ENCODE data around the gene PKHD1. TPM values are rescaled to one million over a fixed set of nuclear protein-coding genes. Genes with fewer than 3 reads are reported as not detected.

Gene PKHD1
- polyA plus RNA-seq, 1 of the 3 experiments (the other 2 are of a cell fraction): not detected

GRCh38 chr6:51578994-51579393 lies 508.4 kb downstream of the PKHD1 start (continued):
- TF ChIP-seq SMC3 (IDR thresholded peaks at IDR 0.05; ENCODE audit: low read depth, low read length) (no peak; the same call in 1 of the 2 replicates), FOSL2 (IDR thresholded peaks at IDR 0.05; ENCODE audit: borderline replicate concordance, low read depth) (no peak), GABPA (IDR thresholded peaks at IDR 0.05; ENCODE audit: low read depth) (no peak), TCF12 (IDR thresholded peaks at IDR 0.05) (peak; percentile 66), RFX5 (IDR thresholded peaks at IDR 0.05; ENCODE audit: low read length) (no peak), RAD21 (IDR thresholded peaks at IDR 0.05; ENCODE audit: low read length) (peak; percentile 40), TEAD4 (IDR thresholded peaks at IDR 0.05; ENCODE audit: borderline replicate concordance, insufficient read depth) (no peak), USF2 (IDR thresholded peaks at IDR 0.05; ENCODE audit: borderline replicate concordance, low read depth, low read length) (no peak), ZBTB33 (IDR thresholded peaks at IDR 0.05; ENCODE audit: borderline replicate concordance, low read depth) (no peak)

GRCh38 chr6:51578362-51578761 lies 509.1 kb downstream of the PKHD1 start:
- H3K27me3 ChIP-seq (ENCODE audit: insufficient read depth): no peaks in the 10 kb centered on the region
- H3K36me3 ChIP-seq (replicated peaks in 1 of 2; ENCODE audit: control insufficient read depth in 1 of 2, insufficient read depth in 2 of 2, low read length in 1 of 2): no peaks in the 10 kb centered on the region
- ChIA-PET POLR2A (interaction anchor here (0.8 to 2.8 kb wide), 4 partner anchors 8 to 760 kb away, joined by 3 to 14 read pairs (median 10); partner anchors contain the start of gene TFAP2B), CTCF (interaction anchor here (0.7 to 1.8 kb wide), 8 partner anchors 8 to 765 kb away, joined by 3 to 6 read pairs (median 4); no protein-coding TSS in a partner anchor)
- H4K20me1 ChIP-seq (ENCODE audit: insufficient read depth): no peaks in the 10 kb centered on the region
- H2AFZ ChIP-seq (ENCODE audit: low read depth): no peak overlapping the region
- no peak overlapping the region for H3K4me2 ChIP-seq
- WGBS (ENCODE audit: low lambda C conversion rate): 23% methylated on average over 2 of the region's 2 CpGs
- TF ChIP-seq GATA2 (CRISPR knock-in tag; IDR thresholded peaks at IDR 0.05): peak; percentile 74
- peak; percentile 52; the same call in 1 of the 2 replicates for TF ChIP-seq RCOR1 (IDR thresholded peaks at IDR 0.05; ENCODE audit: low read length)
- no peak for TF ChIP-seq USF1 (IDR thresholded peaks at IDR 0.05; ENCODE audit: borderline replicate concordance, low read depth)
- TF ChIP-seq EP300 (IDR thresholded peaks at IDR 0.05; ENCODE audit: borderline replicate concordance in 1 of 2, low read depth in 1 of 2, low read length in 1 of 2): peak in 1 of 2 experiments; percentile 90; a peak in 2 of 4 replicates
- TF ChIP-seq IRF3 (IDR thresholded peaks at IDR 0.05; ENCODE audit: low read depth, low read length): no peak
- TF ChIP-seq RAD21 (IDR thresholded peaks at IDR 0.05; ENCODE audit: low read length): peak; percentile 36
- no peaks in the 10 kb centered on the region for H3K9me2 ChIP-seq
- H3K9ac ChIP-seq: no peak overlapping the region
- no peak for DNase-seq
- no peaks in the 10 kb centered on the region for H3F3A ChIP-seq (replicated peaks; ENCODE audit: insufficient read depth)
- no peaks in the 10 kb centered on the region for H3K9me3 ChIP-seq
- H3K27ac ChIP-seq (ENCODE audit: low read depth in 2 of 2, low read length in 1 of 2): peak overlapping the region in 1 of 2 experiments; percentile 100; a peak in 2 of 4 replicates
- H3K4me1 ChIP-seq (ENCODE audit: control insufficient read depth in 1 of 2, insufficient read depth in 2 of 2, low read depth in 1 of 2, low read length in 1 of 2): peaks cover 0 to 8% of the 10 kb centered on the region in 2 experiments; a peak in 1 of 4 replicates
- no peaks in the 10 kb centered on the region for H3K79me2 ChIP-seq (ENCODE audit: insufficient read depth)
- no peak overlapping the region for H3K4me3 ChIP-seq (ENCODE audit: low read depth in 2 of 2, low read length in 1 of 2)

All from SK-N-SH (cell line).